HG02938 (cell line): ENCODE results near the gene STOX1.
"Not testable (repeated sequence)": the region's sequence is repeated elsewhere in the genome, so short reads cannot be mapped to it uniquely, and the experiment has no call there.

Experiments
- ATAC-seq: cut with Tn5 transposase; IDR thresholded peaks from one replicate; pipeline ENCODE4 v1.9.1; 2021; ENCODE audit warnings: mild to moderate bottlenecking, moderate library complexity; ENCODE audit not compliant: unreplicated experiment

The STOX1 gene

GRCh38 chr10:68828083-68828601 is 811 bp downstream of the STOX1 start:
- ATAC-seq = not testable (repeated sequence)

- ATAC-seq = no peak
These were observed 1.5 kb downstream of the STOX1 start for GRCh38 chr10:68828833-68829232.

- ATAC-seq = no peak
These were observed 2.2 kb downstream of the STOX1 start for GRCh38 chr10:68829521-68829920.

GRCh38 chr10:68829952-68830351 is 2.6 kb downstream of the STOX1 start:
- no peak for ATAC-seq

- ATAC-seq = no peak
These were observed 4.7 kb downstream of the STOX1 start for GRCh38 chr10:68831961-68832455.

GRCh38 chr10:68832601-68833000 is 5.3 kb downstream of the STOX1 start:
- no peak for ATAC-seq

- ATAC-seq = no peak
These were observed 10.4 kb downstream of the STOX1 start for GRCh38 chr10:68837626-68838322.

- not testable (repeated sequence) for ATAC-seq
These were observed 13.3 kb downstream of the STOX1 start for GRCh38 chr10:68840650-68841049.

GRCh38 chr10:68848281-68848680 is 20.9 kb downstream of the STOX1 start:
- no peak for ATAC-seq

- ATAC-seq = no peak
These were observed 21.5 kb downstream of the STOX1 start for GRCh38 chr10:68848806-68849205.

- no peak for ATAC-seq
These were observed 29.0 kb downstream of the STOX1 start for GRCh38 chr10:68856352-68856751.

GRCh38 chr10:68857005-68857404 is 29.7 kb downstream of the STOX1 start:
- no peak for ATAC-seq

GRCh38 chr10:68861253-68861652 is 33.9 kb downstream of the STOX1 start:
- no peak for ATAC-seq

- ATAC-seq = no peak
These were observed 37.3 kb downstream of the STOX1 start for GRCh38 chr10:68864611-68865010.

- ATAC-seq = not testable (repeated sequence)
These were observed 40.8 kb downstream of the STOX1 start for GRCh38 chr10:68868173-68868572.

- no peak for ATAC-seq
These were observed 42.3 kb downstream of the STOX1 start for GRCh38 chr10:68869623-68870022.

- ATAC-seq = no peak
These were observed 42.7 kb downstream of the STOX1 start for GRCh38 chr10:68870061-68870460.

GRCh38 chr10:68870545-68871104 is 43.3 kb downstream of the STOX1 start:
- no peak for ATAC-seq

- no peak for ATAC-seq
These were observed 43.9 kb downstream of the STOX1 start for GRCh38 chr10:68871105-68871711.

- no peak for ATAC-seq
These were observed 44.5 kb downstream of the STOX1 start for GRCh38 chr10:68871731-68872342.
